BJ (cell line): Measurements from ENCODE around the gene WDR1. TPM values are rescaled to one million over a fixed set of nuclear protein-coding genes. Genes with fewer than 3 reads are reported as not detected.

ENCODE experiments used
- CTCF ChIA-PET: fragments of 350-600 bp; formaldehyde crosslinking; extraction: SDS; loops from one replicate; lab custom pipeline; 2021; ENCODE audit warnings: antibody characterized with exemption, inconsistent platforms; lab: Yijun Ruan, JAX
- POLR2A ChIA-PET: fragments of 300-600 bp; sonication (Branson Sonifier 250); formaldehyde crosslinking; extraction: SDS; loops from one replicate; lab custom pipeline; 2021; ENCODE audit warnings: antibody characterized with exemption; lab: Charles Lee
- DNase-seq: peaks from one replicate; pipeline ENCODE4 v3.0.0-alpha.2; 2011; ENCODE audit warnings: low read depth
- H3K27me3 ChIP-seq: 2 replicates; pipeline ENCODE4 v1.6.0; 2011; ENCODE audit warnings: low read length; ENCODE audit not compliant: control insufficient read depth, insufficient read depth
- H3K36me3 ChIP-seq: 2 replicates; pipeline ENCODE4 v1.5.1; 2011; ENCODE audit warnings: low read length; ENCODE audit not compliant: control insufficient read depth, insufficient read depth
- H3K4me3 ChIP-seq: 2 replicates; pipeline ENCODE4 v1.5.1; 2011; ENCODE audit warnings: low read depth, mild to moderate bottlenecking, control low read depth, low read length
- polyA plus RNA-seq: library from polyadenylated mRNA; depleted of rRNA; stranded (reverse); fragments of >200 nt; gene quantifications from 2 replicates; pipeline ENCODE4 v1.2.3, GENCODE V29; 2011
- TF ChIP-seq, protein P1 (sequence below): IDR thresholded peaks from 2 replicates; pipeline ENCODE4 v1.5.1; 2011; ENCODE audit warnings: low read depth, mild to moderate bottlenecking, control low read depth, inconsistent platforms, low read length, moderate library complexity; ENCODE audit not compliant: insufficient read depth

The WDR1 gene
- polyA plus RNA-seq, 1 experiment = 952 TPM

DNA sequence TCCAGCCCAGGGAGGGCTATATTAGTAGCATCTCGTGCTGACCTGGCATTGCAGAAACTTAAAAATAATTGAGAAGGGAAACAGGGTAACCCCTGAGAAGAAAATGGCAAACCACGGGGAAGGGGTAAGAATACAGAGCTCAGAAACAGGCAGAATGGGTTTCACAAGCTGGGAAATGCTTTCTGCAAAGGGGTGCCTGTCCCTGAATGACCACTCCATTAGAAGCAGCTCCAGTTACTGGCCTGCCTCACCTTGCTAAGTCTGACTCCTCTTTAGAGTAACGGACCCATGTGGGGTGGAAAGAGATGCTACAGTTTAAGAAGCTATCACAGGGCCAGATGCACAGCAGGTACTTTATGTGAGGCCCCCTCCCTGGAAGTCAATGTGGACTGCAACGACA, 2.5 kb downstream of the WDR1 start:
- ChIA-PET CTCF (interaction anchor here (1.3 kb wide), 1 partner anchor 22 kb away, joined by 3 read pairs; no protein-coding TSS in a partner anchor), POLR2A (no interaction called here)
- no peak overlapping the region for H3K4me3 ChIP-seq
- no peak for DNase-seq
- no peaks in the 10 kb centered on the region for H3K27me3 ChIP-seq
- TF ChIP-seq, protein P1, sequence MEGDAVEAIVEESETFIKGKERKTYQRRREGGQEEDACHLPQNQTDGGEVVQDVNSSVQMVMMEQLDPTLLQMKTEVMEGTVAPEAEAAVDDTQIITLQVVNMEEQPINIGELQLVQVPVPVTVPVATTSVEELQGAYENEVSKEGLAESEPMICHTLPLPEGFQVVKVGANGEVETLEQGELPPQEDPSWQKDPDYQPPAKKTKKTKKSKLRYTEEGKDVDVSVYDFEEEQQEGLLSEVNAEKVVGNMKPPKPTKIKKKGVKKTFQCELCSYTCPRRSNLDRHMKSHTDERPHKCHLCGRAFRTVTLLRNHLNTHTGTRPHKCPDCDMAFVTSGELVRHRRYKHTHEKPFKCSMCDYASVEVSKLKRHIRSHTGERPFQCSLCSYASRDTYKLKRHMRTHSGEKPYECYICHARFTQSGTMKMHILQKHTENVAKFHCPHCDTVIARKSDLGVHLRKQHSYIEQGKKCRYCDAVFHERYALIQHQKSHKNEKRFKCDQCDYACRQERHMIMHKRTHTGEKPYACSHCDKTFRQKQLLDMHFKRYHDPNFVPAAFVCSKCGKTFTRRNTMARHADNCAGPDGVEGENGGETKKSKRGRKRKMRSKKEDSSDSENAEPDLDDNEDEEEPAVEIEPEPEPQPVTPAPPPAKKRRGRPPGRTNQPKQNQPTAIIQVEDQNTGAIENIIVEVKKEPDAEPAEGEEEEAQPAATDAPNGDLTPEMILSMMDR = no peak
- peaks cover 31% of the 10 kb centered on the region for H3K36me3 ChIP-seq

DNA sequence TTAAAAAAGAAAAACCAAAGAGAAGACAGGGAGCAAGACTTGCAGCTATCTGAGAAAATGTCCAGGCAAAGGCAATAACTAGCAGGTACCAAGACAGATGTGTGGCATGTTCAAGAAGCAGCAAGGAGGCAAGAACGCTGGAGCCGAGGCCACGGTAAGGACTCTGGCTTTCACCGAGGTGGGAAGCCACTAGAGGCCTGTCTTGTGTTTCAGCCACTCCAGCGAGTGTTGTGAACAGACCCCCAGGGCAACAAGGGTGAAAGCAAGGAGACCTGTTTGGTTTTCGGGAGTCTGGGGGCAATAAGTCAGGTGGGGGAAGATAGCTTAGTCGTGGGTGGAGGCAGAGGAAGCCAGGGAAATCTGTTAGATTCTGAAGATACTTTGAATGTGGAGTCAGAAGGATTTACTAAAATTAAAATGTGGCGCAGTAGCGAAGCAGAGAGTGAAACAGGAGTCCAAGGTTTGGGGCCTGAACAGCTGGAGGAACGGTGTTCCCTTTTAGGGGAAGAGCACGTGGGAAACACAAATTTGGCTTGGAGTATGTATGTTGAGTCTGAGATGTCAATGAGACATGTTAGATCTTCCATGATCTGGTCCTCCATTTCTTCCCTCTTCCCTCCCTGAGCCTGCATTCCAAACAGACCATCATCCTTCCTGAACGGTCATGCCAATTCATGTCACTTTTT, 3.1 kb downstream of the WDR1 start:
- no peaks in the 10 kb centered on the region for H3K27me3 ChIP-seq
- H3K36me3 ChIP-seq = peaks cover 31% of the 10 kb centered on the region
- DNase-seq = no peak
- ChIA-PET POLR2A (no interaction called here), CTCF (no interaction called here)
- no peak overlapping the region for H3K4me3 ChIP-seq
- TF ChIP-seq, protein P1 = no peak

DNA sequence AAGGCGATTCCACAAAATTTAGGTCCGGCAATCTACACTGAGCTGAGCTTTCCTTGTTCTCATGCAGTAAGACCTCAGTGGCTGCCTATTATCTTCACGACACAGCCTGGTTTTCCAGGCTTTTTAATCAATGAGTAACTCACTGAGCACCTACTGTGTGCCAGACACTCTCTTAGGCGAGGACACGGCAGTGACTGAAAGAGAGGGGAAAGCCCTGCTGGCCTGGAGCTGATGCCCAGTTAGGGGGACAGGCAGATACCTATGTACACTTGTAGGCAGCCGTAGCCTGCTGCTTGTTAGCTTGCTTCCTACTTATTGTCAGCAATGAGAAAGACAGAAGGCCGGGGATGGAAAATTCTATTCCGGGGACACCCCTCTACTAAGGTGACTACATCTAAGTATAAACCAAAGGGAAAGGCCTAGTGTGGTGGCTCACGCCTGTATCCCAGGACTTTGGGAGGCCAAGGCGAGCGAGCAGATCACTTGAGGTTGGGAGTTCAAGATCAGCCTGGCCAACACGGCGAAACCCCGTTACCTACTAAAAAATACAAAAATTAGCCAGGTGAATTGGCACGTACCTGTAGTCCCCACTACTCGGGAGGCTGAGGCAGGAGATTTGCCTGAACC, 3.8 kb downstream of the WDR1 start:
- H3K4me3 ChIP-seq = no peak overlapping the region
- no peak for DNase-seq
- POLR2A ChIA-PET = no interaction called here
- TF ChIP-seq, protein P1 = no peak
- H3K27me3 ChIP-seq = no peaks in the 10 kb centered on the region
- peaks cover 38% of the 10 kb centered on the region for H3K36me3 ChIP-seq
- CTCF ChIA-PET = no interaction called here

DNA sequence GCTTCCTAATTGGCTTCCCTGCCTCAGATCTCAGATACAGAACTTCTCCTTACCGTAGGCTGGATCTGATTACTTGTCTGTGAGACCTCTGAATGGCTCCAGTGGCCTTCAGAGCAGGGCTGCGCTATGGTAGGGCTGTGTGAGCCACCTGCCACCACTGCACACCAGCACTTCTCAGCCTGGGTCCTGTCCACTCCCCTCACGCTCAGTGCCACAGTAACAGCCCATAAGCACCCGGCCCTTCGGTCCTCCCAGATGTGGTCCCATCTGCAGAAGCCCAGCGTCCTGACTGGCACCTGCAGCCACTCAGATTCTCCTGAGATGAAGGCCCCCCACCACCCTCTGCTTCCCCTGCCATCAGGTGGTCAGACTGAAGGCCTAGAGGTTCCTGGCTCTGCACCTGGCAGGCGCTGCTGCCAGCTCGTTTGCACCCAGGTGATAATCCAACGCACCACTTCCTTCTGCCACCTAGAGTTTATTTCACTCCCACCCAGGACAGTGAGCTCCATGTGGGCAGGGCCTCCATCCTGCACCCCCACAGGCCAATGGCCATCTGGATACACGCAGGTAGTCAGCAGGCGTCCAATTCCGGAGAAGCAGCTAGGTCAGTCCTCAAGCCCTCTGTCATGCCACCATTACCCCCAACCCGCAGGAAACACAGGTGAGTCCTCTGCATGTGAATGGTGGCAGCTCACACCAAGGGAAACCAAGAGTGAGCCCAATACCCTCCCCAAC, 5.4 kb downstream of the WDR1 start:
- ChIA-PET POLR2A (interaction anchor here (0.6 kb wide), 1 partner anchor 158 kb away, joined by 3 read pairs; no protein-coding TSS in a partner anchor), CTCF (no interaction called here)
- Histone ChIP-seq H3K4me3 (no peak overlapping the region), H3K27me3 (no peaks in the 10 kb centered on the region), H3K36me3 (peaks cover 39% of the 10 kb centered on the region)
- TF ChIP-seq, protein P1 = no peak
- no peak for DNase-seq
